Measurements from ENCODE around the gene CUL4A. TPM values are rescaled to one million over a fixed set of nuclear protein-coding genes. Genes with fewer than 3 reads are reported as not detected.

Gene CUL4A
- polyA plus RNA-seq, 1 donor from 2014 or later = 69.9 TPM

- Histone ChIP-seq H4K20me1 (ENCODE audit: insufficient read depth) (no peaks in the 10 kb centered on the region), H3K9me2 (ENCODE audit: insufficient read depth, low read length) (no peaks in the 10 kb centered on the region), H3K36me3 (ENCODE audit: insufficient read depth, low read length) (peaks cover 4% of the 10 kb centered on the region), H2AFZ (ENCODE audit: low read depth, low read length) (no peak overlapping the region), H3K4me2 (ENCODE audit: low read length) (no peak overlapping the region), H3K9me3 (ENCODE audit: low read length) (no peaks in the 10 kb centered on the region), H3K9ac (ENCODE audit: low read length) (no peak overlapping the region), H3K27ac (ENCODE audit: low read length) (no peak overlapping the region), H3K4me3 (ENCODE audit: low read length) (no peak overlapping the region), H3K27me3 (ENCODE audit: insufficient read depth, low read depth, low read length) (no peaks in the 10 kb centered on the region), H3K79me2 (replicated peaks; ENCODE audit: insufficient read depth, low read length) (no peaks in the 10 kb centered on the region), H3F3A (ENCODE audit: insufficient read depth, low read length, poor library complexity, severe bottlenecking) (no peaks in the 10 kb centered on the region)
- TF ChIP-seq POLR2AphosphoS5 (IDR thresholded peaks at IDR 0.05) (no peak), EZH2 (IDR thresholded peaks at IDR 0.05; ENCODE audit: borderline replicate concordance, insufficient read depth, low read length, poor library complexity, severe bottlenecking) (no peak), REST (IDR thresholded peaks at IDR 0.05; ENCODE audit: borderline replicate concordance) (no peak), EP300 (conservative IDR thresholded peaks at IDR 0.05; ENCODE audit: poor library complexity, severe bottlenecking) (no peak), MXI1 (conservative IDR thresholded peaks at IDR 0.05; ENCODE audit: poor library complexity, severe bottlenecking) (no peak), TAF1 (IDR thresholded peaks at IDR 0.05; ENCODE audit: low read depth) (no peak), SMC3 (conservative IDR thresholded peaks at IDR 0.05; ENCODE audit: poor library complexity) (no peak), RAD21 (conservative IDR thresholded peaks at IDR 0.05) (no peak), CTCF (IDR thresholded peaks at IDR 0.05; ENCODE audit: poor library complexity, severe bottlenecking) (no peak)
Observed at GRCh38 chr13:113182046-113182445, 27.4 kb upstream of the CUL4A start.

- Histone ChIP-seq H3K27ac (ENCODE audit: low read length) (no peak overlapping the region), H2AFZ (ENCODE audit: low read depth, low read length) (no peak overlapping the region), H3F3A (ENCODE audit: insufficient read depth, low read length, poor library complexity, severe bottlenecking) (no peaks in the 10 kb centered on the region), H3K9me3 (ENCODE audit: low read length) (no peaks in the 10 kb centered on the region), H3K4me3 (ENCODE audit: low read length) (no peak overlapping the region), H3K9ac (ENCODE audit: low read length) (no peak overlapping the region), H3K9me2 (ENCODE audit: insufficient read depth, low read length) (no peaks in the 10 kb centered on the region), H3K79me2 (replicated peaks; ENCODE audit: insufficient read depth, low read length) (no peaks in the 10 kb centered on the region), H3K4me2 (ENCODE audit: low read length) (no peak overlapping the region), H3K27me3 (ENCODE audit: insufficient read depth, low read depth, low read length) (no peaks in the 10 kb centered on the region), H3K36me3 (ENCODE audit: insufficient read depth, low read length) (peaks cover 9% of the 10 kb centered on the region), H4K20me1 (ENCODE audit: insufficient read depth) (no peaks in the 10 kb centered on the region)
- TF ChIP-seq MXI1 (conservative IDR thresholded peaks at IDR 0.05; ENCODE audit: poor library complexity, severe bottlenecking) (no peak), EP300 (conservative IDR thresholded peaks at IDR 0.05; ENCODE audit: poor library complexity, severe bottlenecking) (no peak), REST (IDR thresholded peaks at IDR 0.05; ENCODE audit: borderline replicate concordance) (no peak), TAF1 (IDR thresholded peaks at IDR 0.05; ENCODE audit: low read depth) (no peak), POLR2AphosphoS5 (IDR thresholded peaks at IDR 0.05) (no peak), EZH2 (IDR thresholded peaks at IDR 0.05; ENCODE audit: borderline replicate concordance, insufficient read depth, low read length, poor library complexity, severe bottlenecking) (no peak), SMC3 (conservative IDR thresholded peaks at IDR 0.05; ENCODE audit: poor library complexity) (no peak), CTCF (IDR thresholded peaks at IDR 0.05; ENCODE audit: poor library complexity, severe bottlenecking) (no peak), RAD21 (conservative IDR thresholded peaks at IDR 0.05) (no peak)
Observed at GRCh38 chr13:113183450-113184129, 25.8 kb upstream of the CUL4A start.
